ENCODE results near the gene GPR162.

DNA sequence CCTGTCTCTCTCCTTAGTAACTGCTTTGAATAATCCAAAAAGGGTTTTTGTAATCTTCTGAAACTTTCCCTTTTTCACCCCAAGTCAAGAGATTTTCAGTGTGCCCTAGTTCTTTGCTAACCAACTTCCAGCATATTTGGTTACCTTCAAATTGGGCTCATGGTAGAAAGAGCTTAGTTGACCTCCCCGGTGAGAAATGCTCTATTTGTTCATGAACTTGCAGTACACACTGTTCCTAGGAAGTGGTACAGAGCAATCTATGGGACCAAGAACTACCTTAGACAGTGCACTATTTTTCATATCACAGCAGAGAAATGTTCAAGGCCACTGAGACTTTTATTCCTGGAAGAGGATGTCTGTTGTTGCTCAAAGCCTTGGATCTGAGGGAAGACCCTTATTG lies 32.0 kb downstream of the GPR162 start:
- no peak for TF ChIP-seq CTCF (IDR thresholded peaks at IDR 0.05)
- no peak for TF ChIP-seq POLR2A (IDR thresholded peaks at IDR 0.05)

Measured in right lobe of liver (tissue), 4 donors.